C1 segment of cervical spinal cord (tissue), 14 donors: ENCODE data around the gene RAPGEFL1.
"Not testable (repeated sequence)": the region's sequence is repeated elsewhere in the genome, so short reads cannot be mapped to it uniquely, and the experiment has no call there.

ENCODE experiments used
- DNase-seq, 14 donors: peaks; one replicate each; lab custom pipeline; 2025; lab: John Stamatoyannopoulos, UW

Gene RAPGEFL1

DNA sequence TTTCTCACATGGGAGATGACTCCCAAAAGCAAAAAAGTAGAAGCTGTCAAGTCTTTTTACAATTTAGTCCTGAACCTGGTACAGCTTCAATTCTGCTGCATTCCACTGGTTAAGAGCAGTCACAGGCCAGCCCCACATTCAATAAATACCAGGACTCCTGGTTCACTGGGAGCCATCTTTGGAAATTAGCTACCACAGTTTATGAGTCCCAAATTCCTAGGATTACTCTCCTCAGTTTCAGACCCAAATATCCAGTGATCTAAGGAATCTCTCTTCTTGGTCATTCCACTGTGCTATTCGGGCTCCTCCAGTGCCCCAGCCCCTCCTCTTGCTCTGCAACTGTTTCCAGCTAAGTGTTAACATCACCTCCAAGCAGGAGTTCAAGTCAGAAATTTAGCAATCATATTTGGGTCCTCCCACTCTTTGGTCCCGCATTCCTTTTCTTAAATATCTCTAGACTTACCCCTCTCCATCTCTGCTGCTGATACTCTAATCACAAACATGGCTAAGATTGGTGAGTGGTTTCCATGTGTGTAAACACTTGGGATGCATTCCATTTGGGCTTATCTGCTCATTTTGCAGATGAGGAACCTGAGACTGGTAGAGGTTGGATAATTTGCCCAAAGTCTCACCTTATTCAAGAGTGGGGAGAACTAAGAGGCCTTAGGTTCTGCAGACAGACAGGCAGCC is 32.3 kb downstream of the RAPGEFL1 start:
- DNase-seq, result no peak

DNA sequence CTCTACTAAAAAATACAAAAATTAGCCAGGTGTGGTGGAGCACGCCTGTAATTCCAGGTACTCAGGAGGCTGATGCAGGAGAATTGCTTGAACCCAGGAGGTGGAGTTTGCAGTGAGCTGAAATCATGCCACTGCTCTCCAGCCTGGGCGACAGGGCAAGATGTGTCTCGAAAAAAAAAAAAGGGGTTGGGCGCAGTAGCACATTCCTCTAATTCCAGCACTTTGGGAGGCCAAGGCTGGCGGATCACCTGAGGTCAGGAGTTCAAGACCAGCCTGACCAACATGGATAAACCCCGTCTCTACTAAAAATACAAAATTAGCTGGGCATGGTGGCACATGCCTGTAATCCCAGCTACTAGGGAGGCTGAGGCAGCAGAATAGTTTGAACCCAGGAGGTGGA is 36.6 kb downstream of the RAPGEFL1 start:
- not testable (repeated sequence) for DNase-seq

DNA sequence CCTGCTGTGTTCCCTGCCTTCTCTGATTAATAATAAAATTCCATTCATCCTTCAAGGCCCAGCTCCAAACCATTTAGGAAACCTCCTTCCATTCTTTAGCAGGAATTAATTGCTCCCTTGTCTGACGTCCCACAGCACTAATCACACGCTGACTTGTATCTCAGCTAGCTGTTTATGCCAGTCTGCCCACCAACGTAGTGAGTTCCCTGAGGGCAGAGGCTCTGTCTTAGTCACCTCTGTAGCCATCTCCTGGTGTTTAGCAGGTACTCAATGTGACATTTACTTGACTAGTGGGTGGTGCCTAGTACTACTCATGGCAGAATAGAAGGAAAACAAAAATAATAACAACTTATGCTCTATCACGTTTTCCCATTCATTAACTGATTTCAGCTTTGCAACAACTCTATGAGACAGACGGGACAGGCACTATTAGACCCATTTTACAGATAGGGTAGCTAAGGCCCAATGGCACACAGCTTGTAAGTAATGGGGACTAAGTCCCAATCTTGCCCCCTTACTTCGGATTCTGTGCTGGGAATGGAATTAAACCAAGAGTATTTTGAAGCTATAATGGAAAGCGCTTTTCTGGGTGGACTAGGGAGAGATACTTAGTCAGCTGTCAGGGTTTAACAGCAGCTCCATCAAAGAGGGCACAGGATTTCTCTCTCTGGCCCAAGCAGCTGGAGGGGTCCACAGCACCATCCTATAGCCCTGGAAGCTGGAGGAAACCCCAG is 40.9 kb downstream of the RAPGEFL1 start:
- no peak for DNase-seq

DNA sequence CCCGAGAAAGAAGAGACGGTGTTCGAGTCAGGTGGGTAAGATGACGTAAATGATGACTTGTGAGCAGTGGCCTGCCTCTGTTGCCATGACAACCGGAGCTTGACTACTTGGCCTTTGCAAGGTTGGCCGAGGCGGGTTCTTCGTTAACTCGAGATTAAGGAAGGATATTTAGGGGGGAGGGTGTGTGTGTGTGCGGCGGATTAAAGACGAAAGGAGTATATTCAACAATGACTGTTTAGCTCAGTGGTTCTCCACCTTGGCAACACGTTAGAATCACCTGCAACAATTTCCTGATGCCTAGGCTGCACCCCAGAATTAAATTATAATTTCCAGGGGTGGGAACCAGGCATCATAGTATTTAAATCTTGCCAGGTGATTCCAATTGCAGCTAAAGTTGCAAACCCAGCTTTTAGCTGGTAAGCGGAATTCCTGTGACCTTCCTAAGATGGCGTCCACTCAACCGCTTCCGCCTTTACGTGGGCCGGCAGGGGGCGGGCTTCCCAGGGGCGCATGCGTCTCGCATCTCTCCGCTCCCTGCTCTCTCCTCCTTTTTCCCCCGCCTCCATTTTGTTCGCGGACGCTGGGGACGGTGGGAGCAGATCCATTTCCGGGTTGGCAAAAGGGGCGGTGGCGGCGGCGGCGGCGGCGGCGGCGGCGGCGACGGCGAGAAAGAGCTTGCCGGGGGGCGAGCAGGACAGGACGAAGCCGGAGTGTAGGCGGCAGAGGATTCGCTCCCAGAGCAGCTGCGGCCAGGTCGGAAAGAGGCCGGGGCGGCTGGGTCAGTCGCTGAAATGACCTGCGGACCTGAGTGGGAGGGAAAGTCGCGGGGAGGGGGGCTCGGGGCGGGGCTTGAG is 41.7 kb downstream of the RAPGEFL1 start, which contains the start of gene WIPF2:
WIPF2 (plus strand) TSS at position 565 of the 854 bp plus-strand sequence. CDS start 37,156 bp downstream, outside the sequence.
- DNase-seq, result peak; percentile 76 to 95 (median 92)

DNA sequence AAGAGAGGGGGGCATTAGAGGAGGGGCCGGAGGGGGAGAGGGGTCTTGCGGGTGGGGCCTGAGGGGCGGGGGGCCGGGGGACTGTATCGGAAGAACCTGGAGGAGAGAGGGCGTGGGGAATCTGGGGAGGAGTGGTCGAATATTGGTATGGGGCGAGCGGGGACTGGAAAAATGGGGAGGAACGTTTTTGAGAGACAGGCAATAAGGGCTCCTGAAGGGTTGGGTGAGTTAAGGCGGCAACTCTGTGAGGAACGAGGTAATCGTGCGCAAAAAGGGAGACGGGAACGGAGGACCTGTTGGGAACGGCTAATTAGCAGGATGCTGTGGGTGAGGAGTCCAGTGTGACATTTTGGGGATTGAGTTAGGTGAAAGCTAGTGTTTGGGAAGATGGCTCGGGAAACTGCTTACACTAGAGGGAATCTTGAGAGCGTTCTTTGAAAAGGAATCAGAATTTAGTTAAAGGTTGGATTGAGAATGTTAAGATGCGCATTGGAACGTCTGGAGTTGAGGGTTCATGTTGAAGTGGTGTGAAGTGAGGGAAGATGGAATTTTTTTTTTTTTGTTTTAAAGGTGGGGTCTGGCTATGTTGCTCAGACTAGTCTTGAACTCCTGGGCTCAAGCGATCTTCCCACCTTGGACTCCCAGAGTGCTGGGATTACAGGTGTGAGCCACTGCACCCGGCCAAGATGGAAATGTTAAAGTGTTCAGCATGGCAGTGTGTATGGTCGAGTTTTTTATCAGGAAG is 42.5 kb downstream of the RAPGEFL1 start:
- peak in 8 of 14 donors; percentile 18 to 71 (median 66) for DNase-seq

DNA sequence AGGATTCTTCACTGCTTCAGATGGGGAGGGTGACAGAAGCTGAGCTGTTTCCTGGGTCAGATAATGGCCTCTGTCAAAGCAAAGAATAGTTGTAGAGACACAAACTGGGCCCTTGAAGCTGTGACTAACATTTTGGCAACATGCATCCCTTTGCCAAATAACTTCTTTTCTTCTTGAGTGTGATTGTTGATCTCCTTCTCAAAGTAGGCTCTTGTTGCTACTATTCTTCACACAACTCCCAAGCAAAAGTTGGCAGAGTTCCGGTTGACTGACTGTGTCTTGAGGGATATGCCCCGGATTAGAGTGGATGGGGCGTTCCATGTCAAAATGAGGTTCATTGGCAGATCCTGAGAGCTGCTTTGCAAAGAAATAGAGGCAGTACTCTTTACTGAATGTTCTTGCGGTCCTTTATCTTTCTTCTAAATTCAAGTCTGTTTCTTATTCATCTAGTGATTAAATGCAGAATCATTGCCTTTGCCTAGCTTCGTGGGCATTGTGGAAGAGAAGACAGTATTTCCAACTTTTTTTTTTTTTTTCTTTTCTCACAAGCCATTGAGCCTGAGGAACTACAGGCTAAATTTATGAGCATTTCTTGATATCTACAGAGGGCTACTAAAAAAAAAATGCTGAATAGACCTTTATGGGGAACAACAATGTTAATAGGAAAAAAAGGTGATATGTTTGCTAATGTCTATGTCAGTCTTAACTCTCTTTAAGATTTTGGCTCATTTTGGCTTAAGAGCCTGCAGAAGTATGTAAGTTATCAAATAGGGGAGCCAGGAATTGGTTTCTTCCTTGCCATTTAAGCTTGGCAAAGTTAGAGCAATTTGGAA is 47.7 kb downstream of the RAPGEFL1 start:
- DNase-seq, result peak in 11 of 14 donors; percentile 9 to 62 (median 47)

DNA sequence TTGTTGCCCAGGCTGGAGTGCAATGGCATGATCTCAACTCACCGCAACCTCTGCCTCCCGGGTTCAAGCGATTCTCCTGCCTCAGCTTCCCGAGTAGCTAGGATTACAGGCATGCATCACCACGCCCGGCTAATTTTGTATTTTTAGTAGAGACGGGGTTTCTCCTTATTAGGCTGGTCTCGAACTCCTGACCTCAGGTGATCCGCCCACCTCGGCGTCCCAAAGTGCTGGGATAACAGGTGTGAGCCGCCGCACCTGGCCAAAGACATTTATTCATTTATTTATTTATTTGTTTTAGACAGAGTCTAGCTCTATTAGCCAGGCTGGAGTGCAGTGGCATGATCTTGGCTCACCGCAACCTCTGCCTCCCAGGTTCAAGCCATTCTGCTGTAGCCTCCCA is 51.9 kb downstream of the RAPGEFL1 start:
- DNase-seq, result not testable (repeated sequence)

DNA sequence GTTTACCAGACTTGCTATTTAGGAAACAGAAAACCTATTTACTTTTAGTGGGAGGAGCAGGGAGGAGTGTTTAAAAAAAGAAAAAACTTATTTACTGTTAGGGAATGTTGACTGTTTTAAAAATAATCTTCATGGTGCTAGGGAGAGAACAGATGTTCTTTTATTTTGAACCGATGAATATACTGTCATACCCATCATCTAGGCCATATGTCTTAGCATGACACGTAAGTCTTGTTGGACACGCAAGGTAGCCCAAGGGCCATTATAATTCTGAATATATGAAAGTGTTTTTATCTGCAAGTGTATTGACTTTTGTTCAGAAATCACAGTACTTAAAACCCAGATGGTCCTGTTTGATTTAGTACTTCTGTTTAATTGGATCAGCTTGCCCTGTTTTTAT is 53.4 kb downstream of the RAPGEFL1 start:
- DNase-seq, result no peak

DNA sequence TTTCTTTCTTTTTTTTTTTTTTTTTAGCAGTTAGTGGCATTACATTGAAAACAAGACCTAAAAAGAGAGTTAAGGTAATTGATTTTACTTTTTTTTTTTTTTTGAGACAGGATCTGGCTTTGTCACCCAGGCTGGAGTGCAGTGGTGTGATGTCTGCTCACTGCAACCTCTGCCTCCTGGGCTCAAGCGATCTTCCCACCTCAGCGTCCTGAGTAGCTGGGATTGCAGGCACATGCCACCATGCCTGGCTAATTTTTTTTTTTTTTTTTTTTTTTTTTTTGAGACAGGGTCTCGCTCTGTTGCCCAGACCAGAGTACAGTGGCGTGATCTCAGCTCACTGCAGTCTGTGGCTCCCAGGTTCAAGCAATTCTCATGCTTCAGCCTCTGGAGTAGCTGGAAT is 54.7 kb downstream of the RAPGEFL1 start:
- not testable (repeated sequence) for DNase-seq

DNA sequence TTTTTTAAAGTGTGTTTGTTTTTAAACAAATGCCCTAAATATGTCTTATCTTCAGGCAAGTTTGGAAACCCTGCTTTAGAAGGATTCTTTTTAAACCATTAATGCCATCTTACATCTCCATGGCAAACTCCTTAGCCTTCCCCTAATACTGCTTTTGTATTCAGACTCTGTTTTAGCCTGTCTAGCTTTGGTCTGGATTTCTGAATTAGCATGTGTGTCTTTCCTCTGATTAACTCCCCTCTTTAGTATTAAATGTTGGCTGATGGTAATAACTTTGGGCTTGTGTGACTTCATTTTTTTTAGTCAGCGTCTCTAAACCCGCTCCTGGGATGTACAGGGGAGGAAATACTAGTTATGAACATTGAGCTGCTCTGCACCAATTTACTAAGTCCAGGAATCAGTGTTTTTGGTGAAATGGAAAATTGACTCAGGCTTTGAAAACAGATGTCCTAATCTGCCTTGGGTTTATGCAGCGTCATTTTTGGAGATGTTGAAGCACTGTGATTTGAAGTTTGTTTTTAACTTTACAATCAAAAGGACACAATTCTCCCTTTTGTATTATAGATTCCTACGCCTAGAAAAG is 64.1 kb downstream of the RAPGEFL1 start:
- no peak for DNase-seq

DNA sequence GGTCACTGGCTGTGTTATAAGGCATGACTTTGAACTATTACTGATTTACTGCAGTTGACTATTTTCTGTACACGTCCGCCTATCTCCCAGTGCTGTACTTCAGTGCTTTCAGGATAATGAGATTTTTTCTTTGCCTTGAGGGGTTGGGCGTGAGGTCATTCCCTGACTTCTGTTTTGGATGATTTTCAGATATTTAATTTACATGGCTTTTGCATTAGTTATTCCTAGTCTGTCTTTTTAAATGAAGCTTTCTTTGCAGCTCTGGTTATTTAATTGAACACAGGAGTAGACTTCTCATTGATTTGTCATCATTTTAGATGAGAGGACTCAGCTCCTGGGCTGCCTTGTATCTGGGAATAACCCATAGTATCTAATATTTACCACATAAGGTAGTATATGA is 65.5 kb downstream of the RAPGEFL1 start:
- DNase-seq, result no peak

DNA sequence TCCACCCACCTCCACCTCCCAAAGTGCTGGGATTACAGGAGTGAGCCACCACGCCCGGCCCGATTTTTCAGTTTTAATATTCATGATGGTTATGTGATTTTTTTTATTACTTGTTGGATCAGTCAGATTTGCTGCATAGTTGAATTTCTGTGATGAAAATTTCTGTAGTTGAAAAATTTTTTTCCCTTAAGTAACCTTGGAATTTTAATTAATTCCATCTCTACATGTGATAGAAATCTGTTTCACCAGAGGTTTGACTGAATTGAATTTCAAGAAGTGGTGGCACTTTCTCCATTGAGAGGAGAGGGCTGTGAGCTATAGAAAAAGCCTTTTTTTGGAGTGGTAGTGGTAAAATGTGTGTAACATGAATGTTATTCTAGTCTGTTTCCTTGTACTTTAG is 66.5 kb downstream of the RAPGEFL1 start:
- no peak for DNase-seq

DNA sequence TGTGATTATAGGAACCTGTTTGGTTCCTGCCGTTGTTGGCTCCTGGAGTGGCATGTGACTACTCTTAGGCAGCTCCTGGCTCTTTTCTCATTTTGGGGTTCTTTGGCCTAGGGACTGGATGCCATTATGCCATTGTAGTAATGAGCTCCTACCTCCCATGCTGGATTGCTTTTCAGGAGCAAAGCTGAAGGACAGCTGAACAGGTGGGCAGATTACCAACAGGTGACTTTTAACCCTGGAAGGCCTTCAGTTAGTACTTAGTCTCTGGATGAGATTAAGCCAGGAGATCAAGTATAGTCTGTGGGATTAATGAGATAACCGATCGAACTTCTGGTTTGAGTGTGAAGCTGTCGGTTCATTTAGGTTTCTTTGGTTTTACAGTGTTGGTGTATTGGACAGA is 67.0 kb downstream of the RAPGEFL1 start:
- no peak for DNase-seq
